Fibroblast of pulmonary artery (primary cell): ENCODE data around the gene PFDN6.
"Not testable (repeated sequence)": the region's sequence is repeated elsewhere in the genome, so short reads cannot be mapped to it uniquely, and the experiment has no call there.

ENCODE experiments used
- DNase-seq: peaks from one replicate; pipeline ENCODE4 v3.0.0-alpha.2; 2010; ENCODE audit warnings: low read depth
- H3K4me3 ChIP-seq: replicated peaks from 2 replicates; pipeline ENCODE4 v1.5.1; 2011; ENCODE audit warnings: low read depth, mild to moderate bottlenecking, control low read depth, low read length, moderate library complexity
- TF ChIP-seq, protein P1 (sequence below): IDR thresholded peaks from 2 replicates; pipeline ENCODE4 v1.5.1; 2011; ENCODE audit warnings: mild to moderate bottlenecking, control low read depth, low read length, inconsistent platforms; ENCODE audit errors: missing control alignments

Gene PFDN6

DNA sequence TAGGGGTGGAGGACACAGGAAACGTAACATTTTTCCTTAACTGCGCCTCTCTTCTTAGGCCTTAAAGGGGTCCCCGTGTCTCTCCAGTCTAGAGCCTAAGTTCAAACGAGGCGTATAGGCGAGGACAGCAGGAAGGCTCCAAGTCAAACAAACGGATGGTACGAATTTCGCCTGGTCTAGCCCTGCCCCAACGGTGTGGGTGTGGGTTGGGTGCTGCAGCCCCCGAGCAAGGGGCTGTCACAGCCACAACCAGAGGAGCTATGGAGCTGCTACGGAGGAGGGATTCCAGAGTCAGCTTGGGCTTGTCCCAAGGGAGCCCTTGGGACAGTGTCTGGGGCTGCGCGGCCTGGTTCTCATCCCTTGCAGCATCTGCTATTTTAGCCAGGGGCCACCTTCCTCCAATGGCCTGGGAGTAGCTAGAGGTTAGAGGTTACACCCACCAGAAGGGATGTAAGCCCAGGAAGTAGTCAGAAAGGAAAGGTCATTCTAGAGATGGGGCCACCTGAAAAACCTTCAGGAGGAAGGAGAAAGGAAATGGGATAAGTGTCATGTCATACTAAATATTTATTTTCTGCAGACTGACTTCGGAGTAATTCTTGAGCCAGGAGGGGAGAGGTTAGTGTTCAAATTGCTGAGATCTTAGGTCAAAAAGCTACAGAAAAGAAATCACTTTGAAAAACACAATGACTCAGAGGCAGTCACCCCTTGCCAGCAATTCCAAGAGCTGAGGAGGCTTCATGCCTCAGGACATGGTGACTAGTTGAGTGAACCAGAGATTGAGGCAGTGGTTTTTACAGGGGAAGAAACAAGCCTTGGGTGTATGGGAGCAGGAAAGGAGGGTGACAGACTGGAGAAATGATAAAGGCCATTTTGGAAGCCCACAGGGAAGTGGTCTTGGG, 39.4 kb upstream of the PFDN6 start:
- TF ChIP-seq, protein P1, sequence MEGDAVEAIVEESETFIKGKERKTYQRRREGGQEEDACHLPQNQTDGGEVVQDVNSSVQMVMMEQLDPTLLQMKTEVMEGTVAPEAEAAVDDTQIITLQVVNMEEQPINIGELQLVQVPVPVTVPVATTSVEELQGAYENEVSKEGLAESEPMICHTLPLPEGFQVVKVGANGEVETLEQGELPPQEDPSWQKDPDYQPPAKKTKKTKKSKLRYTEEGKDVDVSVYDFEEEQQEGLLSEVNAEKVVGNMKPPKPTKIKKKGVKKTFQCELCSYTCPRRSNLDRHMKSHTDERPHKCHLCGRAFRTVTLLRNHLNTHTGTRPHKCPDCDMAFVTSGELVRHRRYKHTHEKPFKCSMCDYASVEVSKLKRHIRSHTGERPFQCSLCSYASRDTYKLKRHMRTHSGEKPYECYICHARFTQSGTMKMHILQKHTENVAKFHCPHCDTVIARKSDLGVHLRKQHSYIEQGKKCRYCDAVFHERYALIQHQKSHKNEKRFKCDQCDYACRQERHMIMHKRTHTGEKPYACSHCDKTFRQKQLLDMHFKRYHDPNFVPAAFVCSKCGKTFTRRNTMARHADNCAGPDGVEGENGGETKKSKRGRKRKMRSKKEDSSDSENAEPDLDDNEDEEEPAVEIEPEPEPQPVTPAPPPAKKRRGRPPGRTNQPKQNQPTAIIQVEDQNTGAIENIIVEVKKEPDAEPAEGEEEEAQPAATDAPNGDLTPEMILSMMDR, result no peak
- DNase-seq, result peak; percentile 65
- peak overlapping the region; percentile 79 for H3K4me3 ChIP-seq

GRCh38 chr6:33250731-33251130, 38.7 kb upstream of the PFDN6 start:
- TF ChIP-seq, protein P1, result no peak
- peak overlapping the region; percentile 3 for H3K4me3 ChIP-seq
- no peak for DNase-seq

DNA sequence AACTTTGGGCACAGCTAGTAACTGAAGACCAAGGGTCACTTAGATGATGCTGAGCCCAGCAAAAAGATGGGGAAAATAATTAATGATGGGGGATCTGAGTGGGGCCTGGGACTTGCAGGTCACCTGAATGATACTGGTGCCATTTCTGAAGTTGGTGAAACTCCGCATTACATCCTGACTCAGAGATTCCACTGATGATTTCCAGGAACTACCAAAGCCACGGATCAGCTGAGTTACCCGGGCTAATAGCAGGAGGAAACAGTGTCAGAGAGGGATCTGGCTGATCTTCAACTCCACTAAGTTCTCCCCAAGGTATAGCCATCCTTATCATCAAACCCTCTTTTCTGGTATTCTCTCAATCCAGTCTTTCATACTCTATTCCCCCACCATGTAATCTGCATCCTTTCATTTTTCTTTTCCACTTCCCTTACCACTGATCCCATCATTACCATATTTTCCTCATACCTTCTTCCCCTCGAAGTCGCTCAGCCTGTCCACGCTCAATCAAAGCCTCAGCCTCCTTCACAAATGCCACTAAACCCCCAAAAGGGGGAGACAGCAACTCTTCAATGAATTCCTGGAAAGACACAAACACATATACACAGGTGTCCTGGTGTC, 37.9 kb upstream of the PFDN6 start:
- no peak overlapping the region for H3K4me3 ChIP-seq
- TF ChIP-seq, protein P1, result no peak
- DNase-seq, result no peak

GRCh38 chr6:33252759-33253158, 36.6 kb upstream of the PFDN6 start:
- TF ChIP-seq, protein P1, result no peak
- H3K4me3 ChIP-seq, result no peak overlapping the region
- no peak for DNase-seq

GRCh38 chr6:33254591-33254990, 34.8 kb upstream of the PFDN6 start:
- no peak overlapping the region for H3K4me3 ChIP-seq
- DNase-seq, result no peak
- TF ChIP-seq, protein P1, result no peak

DNA sequence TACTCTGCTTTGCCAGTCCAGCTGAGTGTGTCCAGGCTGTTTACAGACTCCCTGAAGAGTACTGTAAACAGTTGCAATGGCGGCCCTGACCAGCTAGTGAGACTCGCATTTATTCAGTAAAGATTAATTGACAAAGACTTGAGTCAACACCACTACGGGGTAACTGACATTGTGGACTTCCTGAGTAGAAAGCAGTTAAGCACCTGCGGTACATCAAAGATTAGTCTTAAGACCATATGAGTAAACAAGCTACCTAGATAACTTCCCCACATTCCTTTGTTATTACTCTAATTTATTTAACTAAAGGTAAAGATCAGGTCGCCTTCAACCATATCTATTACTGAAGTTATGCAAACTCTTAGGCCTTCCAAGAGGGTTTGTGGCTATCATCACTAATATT, 30.4 kb upstream of the PFDN6 start:
- no peak for DNase-seq
- no peak overlapping the region for H3K4me3 ChIP-seq
- TF ChIP-seq, protein P1, result no peak

DNA sequence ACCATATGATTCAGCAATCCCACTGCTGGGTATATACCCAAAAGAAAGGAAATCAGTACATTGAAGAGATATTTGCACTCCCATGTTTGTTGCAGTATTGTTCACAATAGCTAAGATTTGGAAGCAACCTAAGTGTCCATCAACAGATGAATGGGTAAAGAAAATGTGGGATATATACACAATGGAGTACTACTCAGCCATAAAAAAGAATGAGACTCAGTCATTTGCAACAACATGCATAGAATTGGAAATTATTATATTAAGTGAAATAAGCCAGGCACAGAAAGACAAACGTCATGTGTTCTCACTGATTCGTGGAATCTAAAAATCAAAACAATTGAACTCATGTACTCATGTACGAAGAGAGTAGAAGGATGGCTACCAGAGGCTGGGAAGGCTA, 26.9 kb upstream of the PFDN6 start:
- not testable (repeated sequence) for H3K4me3 ChIP-seq, DNase-seq
